ENCODE results near the gene RTN4R. TPM values are rescaled to one million over a fixed set of nuclear protein-coding genes. Genes with fewer than 3 reads are reported as not detected.

Gene RTN4R
- total RNA-seq, 1 experiment from 2014 or later = 19.0 TPM

DNA sequence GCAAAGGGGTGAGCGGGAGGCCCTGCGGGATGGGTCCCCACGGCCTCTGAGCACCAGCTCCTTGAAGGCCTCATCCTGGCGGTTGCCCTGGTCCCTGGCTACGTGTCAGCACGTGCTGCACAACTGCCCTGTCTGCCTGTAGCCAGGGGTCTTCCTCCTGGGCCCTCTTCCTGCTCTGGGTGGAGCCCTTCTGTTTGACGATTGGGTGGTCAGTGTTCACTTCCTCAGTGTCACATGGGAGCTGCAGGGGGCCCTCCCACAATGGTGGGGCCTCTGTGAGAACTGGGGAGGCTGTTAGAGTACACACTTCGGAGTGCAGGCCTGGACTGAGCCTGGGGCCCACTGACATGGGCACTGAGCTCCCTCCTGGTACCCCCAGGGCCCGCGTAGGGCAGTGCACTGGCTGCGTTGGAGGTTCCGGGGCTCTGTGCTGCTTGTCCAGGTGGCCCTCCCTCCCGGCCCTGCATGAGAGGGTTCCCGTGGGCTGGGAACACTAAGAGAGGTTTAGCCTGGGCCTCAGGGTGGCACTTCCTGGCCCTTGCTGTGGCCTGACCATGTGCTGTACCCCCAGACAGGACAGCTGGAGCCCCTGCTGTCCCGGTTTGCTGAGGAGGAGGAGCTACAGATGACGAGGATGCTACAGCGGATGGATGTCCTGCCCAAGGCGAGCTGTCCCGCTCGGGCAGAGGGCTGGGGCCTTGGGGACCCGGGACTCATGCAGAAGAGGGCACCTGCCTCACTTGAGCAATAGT lies 38.0 kb upstream of the RTN4R start:
- TF ChIP-seq FOSL1 (IDR thresholded peaks at IDR 0.05; ENCODE audit: low read depth) (no peak), SP1 (IDR thresholded peaks at IDR 0.05; ENCODE audit: low read depth) (no peak), REST (IDR thresholded peaks at IDR 0.05; ENCODE audit: low read depth) (no peak), MAX (IDR thresholded peaks at IDR 0.05) (no peak), JUND (IDR thresholded peaks at IDR 0.05) (no peak), ZNF274 (IDR thresholded peaks at IDR 0.05; ENCODE audit: low read depth, low read length) (no peak), SRF (IDR thresholded peaks at IDR 0.05; ENCODE audit: low read depth) (no peak), POLR2A (IDR thresholded peaks at IDR 0.05; ENCODE audit: borderline replicate concordance, extremely low read depth, insufficient read depth, insufficient read length) (no peak), RAD21 (IDR thresholded peaks at IDR 0.05; ENCODE audit: low read depth) (no peak), EZH2phosphoT487 (IDR thresholded peaks at IDR 0.05; ENCODE audit: borderline replicate concordance) (no peak), EZH2 (IDR thresholded peaks at IDR 0.05) (no peak), ATF3 (IDR thresholded peaks at IDR 0.05) (no peak)
- TF ChIP-seq, protein P1, sequence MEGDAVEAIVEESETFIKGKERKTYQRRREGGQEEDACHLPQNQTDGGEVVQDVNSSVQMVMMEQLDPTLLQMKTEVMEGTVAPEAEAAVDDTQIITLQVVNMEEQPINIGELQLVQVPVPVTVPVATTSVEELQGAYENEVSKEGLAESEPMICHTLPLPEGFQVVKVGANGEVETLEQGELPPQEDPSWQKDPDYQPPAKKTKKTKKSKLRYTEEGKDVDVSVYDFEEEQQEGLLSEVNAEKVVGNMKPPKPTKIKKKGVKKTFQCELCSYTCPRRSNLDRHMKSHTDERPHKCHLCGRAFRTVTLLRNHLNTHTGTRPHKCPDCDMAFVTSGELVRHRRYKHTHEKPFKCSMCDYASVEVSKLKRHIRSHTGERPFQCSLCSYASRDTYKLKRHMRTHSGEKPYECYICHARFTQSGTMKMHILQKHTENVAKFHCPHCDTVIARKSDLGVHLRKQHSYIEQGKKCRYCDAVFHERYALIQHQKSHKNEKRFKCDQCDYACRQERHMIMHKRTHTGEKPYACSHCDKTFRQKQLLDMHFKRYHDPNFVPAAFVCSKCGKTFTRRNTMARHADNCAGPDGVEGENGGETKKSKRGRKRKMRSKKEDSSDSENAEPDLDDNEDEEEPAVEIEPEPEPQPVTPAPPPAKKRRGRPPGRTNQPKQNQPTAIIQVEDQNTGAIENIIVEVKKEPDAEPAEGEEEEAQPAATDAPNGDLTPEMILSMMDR (IDR thresholded peaks at IDR 0.05 in 2 of 3, conservative IDR thresholded peaks at IDR 0.05 in 1 of 3; ENCODE audit: borderline replicate concordance in 1 of 3, insufficient read depth in 1 of 3, low read depth in 2 of 3, low read length in 2 of 3) = no peak
- TF ChIP-seq, protein P2, sequence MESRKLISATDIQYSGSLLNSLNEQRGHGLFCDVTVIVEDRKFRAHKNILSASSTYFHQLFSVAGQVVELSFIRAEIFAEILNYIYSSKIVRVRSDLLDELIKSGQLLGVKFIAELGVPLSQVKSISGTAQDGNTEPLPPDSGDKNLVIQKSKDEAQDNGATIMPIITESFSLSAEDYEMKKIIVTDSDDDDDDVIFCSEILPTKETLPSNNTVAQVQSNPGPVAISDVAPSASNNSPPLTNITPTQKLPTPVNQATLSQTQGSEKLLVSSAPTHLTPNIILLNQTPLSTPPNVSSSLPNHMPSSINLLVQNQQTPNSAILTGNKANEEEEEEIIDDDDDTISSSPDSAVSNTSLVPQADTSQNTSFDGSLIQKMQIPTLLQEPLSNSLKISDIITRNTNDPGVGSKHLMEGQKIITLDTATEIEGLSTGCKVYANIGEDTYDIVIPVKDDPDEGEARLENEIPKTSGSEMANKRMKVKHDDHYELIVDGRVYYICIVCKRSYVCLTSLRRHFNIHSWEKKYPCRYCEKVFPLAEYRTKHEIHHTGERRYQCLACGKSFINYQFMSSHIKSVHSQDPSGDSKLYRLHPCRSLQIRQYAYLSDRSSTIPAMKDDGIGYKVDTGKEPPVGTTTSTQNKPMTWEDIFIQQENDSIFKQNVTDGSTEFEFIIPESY (IDR thresholded peaks at IDR 0.05; ENCODE audit: extremely low read depth, insufficient replicate concordance, low read length) = no peak
- H3K9me3 ChIP-seq (ENCODE audit: control insufficient read depth in 1 of 2, insufficient read depth in 1 of 2, low read depth in 1 of 2, low read length in 2 of 2) = no peaks in the 10 kb centered on the region
- ATAC-seq (no peak), DNase-seq (ENCODE audit: low read depth, low spot score) (no peak)
- no TSS peak for BruUV-seq (replicated peaks)
- no peaks in the 10 kb centered on the region for H3K36me3 ChIP-seq (ENCODE audit: control insufficient read depth in 1 of 2, insufficient read depth in 2 of 2, low read length in 2 of 2)
- no peak overlapping the region for H3K27ac ChIP-seq (ENCODE audit: low read depth, low read length)
- no peaks in the 10 kb centered on the region for H3K9me2 ChIP-seq (ENCODE audit: insufficient read depth)
- H4K20me1 ChIP-seq (ENCODE audit: insufficient read depth) = no peaks in the 10 kb centered on the region
- H3K4me1 ChIP-seq (ENCODE audit: control insufficient read depth in 1 of 2, insufficient read depth in 2 of 2, low read length in 2 of 2) = no peaks in the 10 kb centered on the region
- ChIA-PET RAD21 (ENCODE audit: low non-redundant PET in 1 of 2, low total read pairs in 2 of 2, uncharacterized antibody in 2 of 2, unreplicated experiment in 2 of 2) (no interaction called here), CTCF (no interaction called here), POLR2A (no interaction called here)
- no peak overlapping the region for H2AFZ ChIP-seq (ENCODE audit: low read depth, low read length, poor library complexity, severe bottlenecking)
- H3K4me3 ChIP-seq (replicated peaks in 1 of 2; ENCODE audit: low read depth in 1 of 2, low read length in 2 of 2) = no peak overlapping the region
- no peaks in the 10 kb centered on the region for H3K79me2 ChIP-seq (ENCODE audit: insufficient read depth, low read length)
- no peak overlapping the region for H3K4me2 ChIP-seq (ENCODE audit: low read length)
- no peaks in the 10 kb centered on the region for H3K27me3 ChIP-seq (ENCODE audit: insufficient read depth, low read length)
- H3K9ac ChIP-seq (ENCODE audit: low read length) = no peak overlapping the region
- intact Hi-C loops (cut with micrococcal nuclease) = no loop called here

All from HCT116 (cell line).